HG03039 (cell line): Measurements from ENCODE around the gene FNBP1L.
"Not testable (repeated sequence)": the region's sequence is repeated elsewhere in the genome, so short reads cannot be mapped to it uniquely, and the experiment has no call there.

Experiments
- ATAC-seq: cut with Tn5 transposase; IDR thresholded peaks from one replicate; pipeline ENCODE4 v1.9.1; 2021; ENCODE audit warnings: mild to moderate bottlenecking, moderate library complexity; ENCODE audit not compliant: unreplicated experiment

FNBP1L gene

GRCh38 chr1:93588955-93589354 is 141.0 kb downstream of the FNBP1L start:
- no peak for ATAC-seq

GRCh38 chr1:93591291-93591675 is 143.4 kb downstream of the FNBP1L start:
- ATAC-seq = not testable (repeated sequence)

- peak; percentile 60 for ATAC-seq
Observed at GRCh38 chr1:93591676-93592550, 144.0 kb downstream of the FNBP1L start.

- no peak for ATAC-seq
Observed at GRCh38 chr1:93592551-93592949, 144.6 kb downstream of the FNBP1L start.

GRCh38 chr1:93593854-93594602 is 146.1 kb downstream of the FNBP1L start:
- ATAC-seq = no peak

GRCh38 chr1:93594603-93594880 is 146.6 kb downstream of the FNBP1L start:
- ATAC-seq = no peak

GRCh38 chr1:93595266-93595665 is 147.3 kb downstream of the FNBP1L start:
- no peak for ATAC-seq

- ATAC-seq = no peak
Observed at GRCh38 chr1:93595743-93596142, 147.8 kb downstream of the FNBP1L start.

GRCh38 chr1:93596329-93597089 is 148.6 kb downstream of the FNBP1L start:
- ATAC-seq = no peak

GRCh38 chr1:93597709-93598108 is 149.8 kb downstream of the FNBP1L start:
- ATAC-seq = no peak

- no peak for ATAC-seq
Observed at GRCh38 chr1:93598396-93598795, 150.5 kb downstream of the FNBP1L start.

GRCh38 chr1:93598861-93599439 is 151.0 kb downstream of the FNBP1L start:
- no peak for ATAC-seq

- no peak for ATAC-seq
Observed at GRCh38 chr1:93599479-93599878, 151.6 kb downstream of the FNBP1L start.

- ATAC-seq = no peak
Observed at GRCh38 chr1:93600663-93601062, 152.7 kb downstream of the FNBP1L start.

GRCh38 chr1:93601686-93602085 is 153.8 kb downstream of the FNBP1L start:
- ATAC-seq = no peak

GRCh38 chr1:93602101-93602500 is 154.2 kb downstream of the FNBP1L start:
- no peak for ATAC-seq

- no peak for ATAC-seq
Observed at GRCh38 chr1:93603106-93603505, 155.2 kb downstream of the FNBP1L start.

- no peak for ATAC-seq
Observed at GRCh38 chr1:93603601-93604000, 155.7 kb downstream of the FNBP1L start.
